H1 (cell line): ENCODE results near the gene SLC12A8. TPM values are rescaled to one million over a fixed set of nuclear protein-coding genes. Genes with fewer than 3 reads are reported as not detected.

Experiments
- CTCF ChIA-PET: fragments of 300-600 bp; sonication (Branson Sonifier 250); formaldehyde crosslinking; loops from one replicate; lab custom pipeline; 2021; ENCODE audit not compliant: partially characterized antibody; lab: Charles Lee
- POLR2A ChIA-PET: fragments of 300-600 bp; sonication (Branson Sonifier 250); formaldehyde crosslinking; loops from one replicate; lab custom pipeline; 2021; ENCODE audit warnings: inconsistent platforms; ENCODE audit not compliant: partially characterized antibody; lab: Charles Lee
- DNase-seq, 2 experiments: peaks; one replicate each; pipeline versions ENCODE4 v3.0.0 to v3.0.0-alpha.2; 2010 to 2022; ENCODE audit warnings: low spot score in 2 of 2, low read depth in 1 of 2, mixed read lengths in 1 of 2
- FAIRE-seq: peaks from 2 replicates; lab custom pipeline; 2011; peaks lifted over from hg19 to GRCh38; lab: Jason Lieb, UNC
- H2AFZ ChIP-seq: 2 replicates; pipeline ENCODE4 v1.8.1; 2012; ENCODE audit warnings: low read length, inconsistent platforms
- H2AK5ac ChIP-seq: 2 replicates; pipeline ENCODE4 v1.6.1; 2013; ENCODE audit warnings: low read depth, low read length
- H2BK120ac ChIP-seq: replicated peaks from 2 replicates; pipeline ENCODE3; 2013; ENCODE audit warnings: low read depth, low read length, inconsistent platforms
- H2BK12ac ChIP-seq: 2 replicates; pipeline ENCODE4 v1.6.1; 2013; ENCODE audit warnings: low read depth, low read length
- H2BK15ac ChIP-seq: 2 replicates; pipeline ENCODE4 v1.6.1; 2013; ENCODE audit warnings: low read length
- H2BK20ac ChIP-seq: 2 replicates; pipeline ENCODE4 v1.6.1; 2013; ENCODE audit warnings: low read length
- H2BK5ac ChIP-seq: 2 replicates; pipeline ENCODE4 v1.6.1; 2013; ENCODE audit warnings: low read depth, low read length
- H3K14ac ChIP-seq: 2 replicates; pipeline ENCODE4 v1.6.1; 2013; ENCODE audit warnings: inconsistent platforms; ENCODE audit not compliant: insufficient read length
- H3K18ac ChIP-seq: 2 replicates; pipeline ENCODE4 v1.6.1; 2013; ENCODE audit warnings: low read length; ENCODE audit errors: extremely low read depth
- H3K23ac ChIP-seq: 2 replicates; pipeline ENCODE4 v1.6.1; 2013; ENCODE audit warnings: inconsistent platforms; ENCODE audit not compliant: insufficient read length
- H3K23me2 ChIP-seq: 2 replicates; pipeline ENCODE4 v1.6.1; 2013; ENCODE audit warnings: low read depth, low read length
- H3K27ac ChIP-seq: 2 replicates; pipeline ENCODE4 v1.6.1; 2011; ENCODE audit warnings: low read depth, low read length, inconsistent platforms
- H3K27me3 ChIP-seq, 4 experiments: replicated peaks in 1 of 4; 1 replicate in 1 of 4; 2 replicates in 3 of 4; pipeline versions ENCODE4 v1.6.1 to v1.8.1; 2011 to 2013; ENCODE audit warnings: low read length in 3 of 4, mild to moderate bottlenecking in 3 of 4, inconsistent platforms in 2 of 4, mixed read lengths in 2 of 4, moderate library complexity in 1 of 4; ENCODE audit not compliant: control insufficient read depth in 3 of 4, insufficient read depth in 3 of 4; ENCODE audit errors: extremely low read depth in 1 of 4
- H3K36me3 ChIP-seq, 4 experiments: 2 replicates each; pipeline versions ENCODE4 v1.6.1 to v1.8.1; 2011 to 2013; ENCODE audit warnings: mild to moderate bottlenecking in 4 of 4, low read length in 3 of 4, moderate library complexity in 2 of 4, control low read depth in 1 of 4, inconsistent platforms in 1 of 4; ENCODE audit not compliant: insufficient read depth in 4 of 4, control insufficient read depth in 2 of 4
- H3K4ac ChIP-seq: replicated peaks from 2 replicates; pipeline ENCODE3; 2013; ENCODE audit warnings: low read length, low read depth, mixed read lengths, inconsistent platforms; ENCODE audit not compliant: insufficient read length
- H3K4me1 ChIP-seq, 4 experiments: replicated peaks in 1 of 4; 1 replicate in 1 of 4; 2 replicates in 3 of 4; pipeline versions ENCODE4 v1.6.1 to v1.8.1; 2011 to 2013; ENCODE audit warnings: low read length in 3 of 4, inconsistent platforms in 2 of 4, mixed read lengths in 1 of 4; ENCODE audit not compliant: insufficient read depth in 4 of 4, control insufficient read depth in 3 of 4
- H3K4me2 ChIP-seq, 2 experiments: 2 replicates each; pipeline versions ENCODE4 v1.6.1 to v1.8.1; 2011 to 2013; ENCODE audit warnings: low read depth in 2 of 2, low read length in 2 of 2, control low read depth in 1 of 2, inconsistent platforms in 1 of 2, mild to moderate bottlenecking in 1 of 2; ENCODE audit not compliant: insufficient read depth in 1 of 2
- H3K4me3 ChIP-seq, 4 experiments: fragments of 200-600, 300-600 bp in 1 of 4; sonication (generic), shearing (Covaris generic), sonication (Bioruptor Twin) in 1 of 4; 2 replicates each; pipeline versions ENCODE4 v1.5.1 to v1.8.1; 2011 to 2016; ENCODE audit warnings: low read length in 4 of 4, low read depth in 3 of 4, control low read depth in 2 of 4, inconsistent platforms in 2 of 4, mild to moderate bottlenecking in 2 of 4, mixed read lengths in 1 of 4, moderate library complexity in 1 of 4; ENCODE audit not compliant: insufficient read depth in 2 of 4; ENCODE audit errors: extremely low read depth in 1 of 4
- H3K56ac ChIP-seq: replicated peaks from 2 replicates; pipeline ENCODE3; 2013; ENCODE audit warnings: low read depth, mild to moderate bottlenecking, mixed read lengths, low read length, inconsistent platforms; ENCODE audit not compliant: insufficient read length
- H3K79me1 ChIP-seq: 2 replicates; pipeline ENCODE4 v1.6.1; 2013; ENCODE audit warnings: low read depth, low read length, control low read depth
- H3K79me2 ChIP-seq, 2 experiments: 2 replicates each; pipeline versions ENCODE4 v1.6.1 to v1.8.1; 2012 to 2013; ENCODE audit warnings: low read length in 2 of 2, mild to moderate bottlenecking in 2 of 2, inconsistent platforms in 1 of 2; ENCODE audit not compliant: insufficient read depth in 2 of 2, control insufficient read depth in 1 of 2
- H3K9ac ChIP-seq, 4 experiments: replicated peaks in 1 of 4; 1 replicate in 1 of 4; 2 replicates in 3 of 4; pipeline versions ENCODE4 v1.6.1 to v1.8.1; 2011 to 2013; ENCODE audit warnings: low read depth in 3 of 4, low read length in 3 of 4, control low read depth in 2 of 4, mild to moderate bottlenecking in 2 of 4, moderate library complexity in 2 of 4, inconsistent platforms in 1 of 4; ENCODE audit errors: extremely low read depth in 1 of 4
- H3K9me3 ChIP-seq, 2 experiments: 2 replicates each; pipeline versions ENCODE4 v1.6.1 to v1.8.1; 2012 to 2013; ENCODE audit warnings: mild to moderate bottlenecking in 2 of 2, moderate library complexity in 2 of 2, control low read depth in 1 of 2, inconsistent platforms in 1 of 2, low read depth in 1 of 2, low read length in 1 of 2, mixed read lengths in 1 of 2; ENCODE audit not compliant: insufficient read depth in 2 of 2
- H4K20me1 ChIP-seq, 2 experiments: replicated peaks in 1 of 2; 2 replicates each; pipeline versions ENCODE3 to v1.8.1; 2011 to 2013; ENCODE audit warnings: inconsistent platforms in 2 of 2, low read length in 2 of 2, mild to moderate bottlenecking in 1 of 2; ENCODE audit not compliant: insufficient read depth in 2 of 2, control insufficient read depth in 1 of 2
- H4K5ac ChIP-seq: 2 replicates; pipeline ENCODE4 v1.6.1; 2013; ENCODE audit warnings: low read length, low read depth, mixed read lengths, inconsistent platforms; ENCODE audit not compliant: insufficient read length
- H4K8ac ChIP-seq: 2 replicates; pipeline ENCODE4 v1.8.0; 2013; ENCODE audit warnings: mild to moderate bottlenecking, moderate library complexity, low read length, inconsistent platforms; ENCODE audit not compliant: insufficient read depth; ENCODE audit errors: extremely low read depth
- H4K91ac ChIP-seq: replicated peaks from 2 replicates; pipeline ENCODE3; 2013; ENCODE audit warnings: low read length, mixed read lengths, inconsistent platforms; ENCODE audit not compliant: insufficient read length
- KDM1A ChIP-seq: fragments of 200-600, 300-600 bp; sonication (generic); IDR thresholded peaks from 2 replicates; pipeline ENCODE4 v1.7.1; 2016; ENCODE audit warnings: mild to moderate bottlenecking, low read length, borderline replicate concordance
- MAFK ChIP-seq: IDR thresholded peaks from 2 replicates; pipeline ENCODE4 v1.6.1; 2012; ENCODE audit warnings: low read depth, mild to moderate bottlenecking, improper control_type of control experiment, low read length
- NANOG ChIP-seq: IDR thresholded peaks from 2 replicates; pipeline ENCODE4 v1.6.1; 2011; ENCODE audit warnings: low read length, low read depth, mild to moderate bottlenecking, inconsistent platforms; ENCODE audit not compliant: insufficient read depth, poor library complexity, severe bottlenecking
- POU5F1 ChIP-seq: IDR thresholded peaks from 2 replicates; pipeline ENCODE4 v1.6.1; 2011; ENCODE audit warnings: low read depth, mild to moderate bottlenecking, low read length, moderate library complexity
- SAP30 ChIP-seq: fragments of 300-600 bp; sonication (generic); IDR thresholded peaks from 2 replicates; pipeline ENCODE4 v1.7.1; 2012; ENCODE audit warnings: low read length, moderate library complexity, mild to moderate bottlenecking, inconsistent platforms; ENCODE audit not compliant: insufficient read depth, insufficient replicate concordance
- SP1 ChIP-seq: IDR thresholded peaks from 2 replicates; pipeline ENCODE4 v1.6.1; 2011; ENCODE audit warnings: low read depth, low read length
- TAF7 ChIP-seq: optimal IDR thresholded peaks from 2 replicates; pipeline ENCODE3; 2011; ENCODE audit warnings: low read depth, mild to moderate bottlenecking, inconsistent platforms, low read length, moderate library complexity, borderline replicate concordance
- WGBS, 2 experiments: shearing (Covaris generic) in 1 of 2; methylation state at CpG; one replicate each; pipeline versions ENCODE4 v1.1.6 to v1.1.7; 2013 to 2015; ENCODE audit warnings: low lambda C conversion rate in 2 of 2, mixed read lengths in 2 of 2, inconsistent platforms in 1 of 2, low coverage in 1 of 2, missing lambda C conversion rate in 1 of 2; ENCODE audit not compliant: insufficient replicate concordance in 2 of 2, insufficient coverage in 1 of 2, insufficient read length in 1 of 2; ENCODE audit errors: extremely low coverage in 1 of 2, missing lambda C conversion rate in 1 of 2; 5-methylcytosine and 5-hydroxymethylcytosine counted together
- polyA plus RNA-seq, 7 experiments: library from polyadenylated mRNA; depleted of rRNA in 3 of 7; stranded (reverse) in 5 of 7; unstranded in 2 of 7; fragments of >200 nt in 5 of 7; fragments of 200-250 nt in 2 of 7; gene quantifications; 1 replicate in 5 of 7; 2 replicates in 1 of 7; 4 replicates in 1 of 7; pipeline versions ENCODE4 v1.2.1 to v1.2.3, GENCODE V29; 2011 to 2013; ENCODE audit warnings: missing spikeins in 2 of 7, mixed read lengths in 2 of 7
- total RNA-seq: library from RNA; stranded (reverse); fragmentation: NEBNext Ultra II Directional; extraction: Animal tissue kit (Norgen Biotek cat#: 25700); gene quantifications from 2 replicates; pipeline ENCODE4 v1.2.1, GENCODE V29; 2021
- TF ChIP-seq, protein P1 (sequence below): IDR thresholded peaks from 2 replicates; pipeline ENCODE4 v1.6.1; 2011; ENCODE audit warnings: low read depth, mild to moderate bottlenecking, low read length; ENCODE audit not compliant: insufficient read depth
- TF ChIP-seq, protein P2 (sequence below): IDR thresholded peaks from 2 replicates; pipeline ENCODE4 v1.6.1; 2012; ENCODE audit warnings: low read length, inconsistent platforms

SLC12A8 gene
- total and polyA plus RNA-seq, 2 of the 8 experiments (the other 6 are each of a cell fraction or from before 2014, with no cell fraction given), result 13.7 to 14.4 TPM

DNA sequence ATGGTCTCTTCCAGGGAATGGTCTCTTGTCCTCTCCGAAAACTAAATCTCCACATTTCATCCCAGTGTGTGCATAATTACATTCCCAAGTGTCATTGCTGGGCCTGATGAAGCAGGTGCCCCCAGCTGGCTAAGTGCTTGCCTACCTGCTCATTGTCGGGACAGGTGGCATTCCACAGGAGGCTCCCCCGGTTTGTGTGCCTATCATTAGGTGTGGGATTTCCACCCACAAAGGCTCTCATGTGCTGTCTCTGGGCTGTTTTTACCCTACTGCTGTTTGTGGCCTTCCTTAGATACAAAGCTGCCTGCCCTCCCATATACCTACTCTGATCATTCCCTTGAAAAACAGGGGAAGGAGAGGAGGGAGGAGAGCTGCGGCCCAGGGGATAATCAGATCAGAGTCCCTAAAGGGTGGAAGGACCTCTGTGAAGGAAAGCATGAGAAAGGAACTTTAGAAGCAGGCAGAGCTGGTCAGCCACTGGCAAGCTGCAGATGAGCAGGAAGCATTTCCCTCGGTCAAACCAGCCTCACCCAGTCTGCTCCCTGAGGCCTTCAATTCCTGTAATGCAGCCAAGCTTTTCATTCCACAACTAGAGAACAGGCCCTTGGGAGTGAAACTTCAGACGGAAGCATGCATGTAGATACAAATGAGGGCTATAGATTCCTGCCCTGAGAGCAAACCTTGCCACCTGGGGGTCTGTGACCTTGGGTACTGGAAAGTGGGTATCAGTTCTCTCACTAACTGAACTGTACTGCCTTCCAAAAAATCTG is 96.1 kb downstream of the SLC12A8 start:
- POLR2A ChIA-PET, result interaction anchor here (0.6 to 1.0 kb wide), 4 partner anchors 11 to 55 kb away, joined by 3 to 4 read pairs (median 3); no protein-coding TSS in a partner anchor
- Histone ChIP-seq H3K9ac (no peak overlapping the region), H4K5ac (no peak overlapping the region)
- no peak for TF ChIP-seq TAF7
- no peak for TF ChIP-seq SP1
- TF ChIP-seq, protein P1, sequence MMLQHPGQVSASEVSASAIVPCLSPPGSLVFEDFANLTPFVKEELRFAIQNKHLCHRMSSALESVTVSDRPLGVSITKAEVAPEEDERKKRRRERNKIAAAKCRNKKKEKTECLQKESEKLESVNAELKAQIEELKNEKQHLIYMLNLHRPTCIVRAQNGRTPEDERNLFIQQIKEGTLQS, result no peak
- no peak for TF ChIP-seq NANOG
- TF ChIP-seq POU5F1, result no peak
- TF ChIP-seq, protein P2, sequence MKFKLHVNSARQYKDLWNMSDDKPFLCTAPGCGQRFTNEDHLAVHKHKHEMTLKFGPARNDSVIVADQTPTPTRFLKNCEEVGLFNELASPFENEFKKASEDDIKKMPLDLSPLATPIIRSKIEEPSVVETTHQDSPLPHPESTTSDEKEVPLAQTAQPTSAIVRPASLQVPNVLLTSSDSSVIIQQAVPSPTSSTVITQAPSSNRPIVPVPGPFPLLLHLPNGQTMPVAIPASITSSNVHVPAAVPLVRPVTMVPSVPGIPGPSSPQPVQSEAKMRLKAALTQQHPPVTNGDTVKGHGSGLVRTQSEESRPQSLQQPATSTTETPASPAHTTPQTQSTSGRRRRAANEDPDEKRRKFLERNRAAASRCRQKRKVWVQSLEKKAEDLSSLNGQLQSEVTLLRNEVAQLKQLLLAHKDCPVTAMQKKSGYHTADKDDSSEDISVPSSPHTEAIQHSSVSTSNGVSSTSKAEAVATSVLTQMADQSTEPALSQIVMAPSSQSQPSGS, result no peak
- TF ChIP-seq KDM1A, result no peak
- TF ChIP-seq MAFK, result no peak
- TF ChIP-seq SAP30, result no peak

More for the DNA sequence above, 96.1 kb downstream of the SLC12A8 start:
- CTCF ChIA-PET, result interaction anchor here (0.6 to 2.0 kb wide), 6 partner anchors 34 to 129 kb away, joined by 3 to 7 read pairs (median 4); no protein-coding TSS in a partner anchor
- DNase-seq, result no peak
- 70% methylated on average over 6 of the region's 6 CpGs; no CpG with 5 or more reads in 1 of the 2 experiments for WGBS, 2 experiments
- Histone ChIP-seq H3K79me2 (no peaks in the 10 kb centered on the region), H2BK12ac (0 out of 2 replicates have a peak overlapping the region, but pooled peaks have one; percentile 63), H3K27ac (no peak overlapping the region), H3K23ac (no peak overlapping the region), H2BK5ac (no peak overlapping the region; the same call in 1 of the 2 replicates), H3K23me2 (peaks cover 6% of the 10 kb centered on the region), H2BK20ac (0 out of 2 replicates have a peak overlapping the region, but pooled peaks have one; percentile 15), H2AK5ac (no peak overlapping the region), H4K20me1 (no peaks in the 10 kb centered on the region), H4K8ac (no peak overlapping the region), H2AFZ (no peak overlapping the region), H3K36me3 (no peaks in the 10 kb centered on the region), H3K14ac (no peak overlapping the region), H3K56ac (no peak overlapping the region), H3K9me3 (no peaks in the 10 kb centered on the region), H4K91ac (no peak overlapping the region), H2BK15ac (peak overlapping the region; percentile 54), H3K18ac (0 out of 2 replicates have a peak overlapping the region, but pooled peaks have one; percentile 21), H3K79me1 (no peaks in the 10 kb centered on the region; the same call in 1 of the 2 replicates), H2BK120ac (no peak overlapping the region), H3K4ac (no peak overlapping the region), H3K4me3 (no peak overlapping the region), H3K4me2 (no peak overlapping the region), H3K27me3 (no peaks in the 10 kb centered on the region), H3K4me1 (peaks cover 8 to 22% (median 13%) of the 10 kb centered on the region in 4 experiments)
- no peak for FAIRE-seq
